IPS-11a (cell line): ENCODE results near the gene VWA7.
"Not testable (repeated sequence)": the region's sequence is repeated elsewhere in the genome, so short reads cannot be mapped to it uniquely, and the experiment has no call there.

Experiments used
- H3K4me3 ChIP-seq: one replicate; pipeline ENCODE4 v1.5.1; 2013; ENCODE audit warnings: low read depth, low read length, control low read depth

The VWA7 gene

GRCh38 chr6:31776989-31777666, at the start of gene VWA7:
VWA7 (minus strand) TSS chr6:31777328; CDS start chr6:31776779, 549 bp downstream.
- no peak within 1 kb of the TSS for H3K4me3 ChIP-seq

GRCh38 chr6:31826793-31827285, 49.7 kb upstream of the VWA7 start:
- peak overlapping the region; percentile 44 for H3K4me3 ChIP-seq

GRCh38 chr6:31825553-31825952, 48.4 kb upstream of the VWA7 start:
- no peak overlapping the region for H3K4me3 ChIP-seq

GRCh38 chr6:31823592-31824196, 46.6 kb upstream of the VWA7 start:
- H3K4me3 ChIP-seq: not testable (repeated sequence)

GRCh38 chr6:31822036-31822821, 45.1 kb upstream of the VWA7 start:
- peak overlapping the region; percentile 63 for H3K4me3 ChIP-seq

GRCh38 chr6:31821301-31822035, 44.3 kb upstream of the VWA7 start:
- peak overlapping the region; percentile 61 for H3K4me3 ChIP-seq

- H3K4me3 ChIP-seq: not testable (repeated sequence)
These were observed 43.3 kb upstream of the VWA7 start for GRCh38 chr6:31820399-31820798.

GRCh38 chr6:31819871-31820299, 42.8 kb upstream of the VWA7 start:
- no peak overlapping the region for H3K4me3 ChIP-seq

GRCh38 chr6:31817929-31818511, 40.9 kb upstream of the VWA7 start:
- H3K4me3 ChIP-seq: not testable (repeated sequence)

GRCh38 chr6:31817133-31817928, 40.2 kb upstream of the VWA7 start:
- not testable (repeated sequence) for H3K4me3 ChIP-seq

- H3K4me3 ChIP-seq: peak within 1 kb of the TSS; percentile 35
These were observed 38.1 kb upstream of the VWA7 start, which contains the start of the genes HSPA1A and HSPA1L for GRCh38 chr6:31815025-31815838. HSPA1A (plus strand) TSS chr6:31815543; CDS start chr6:31815757, 214 bp downstream. HSPA1L (minus strand) TSS chr6:31815283; CDS start chr6:31811972, 3,311 bp downstream.

- peak overlapping the region; percentile 35 for H3K4me3 ChIP-seq
These were observed 37.5 kb upstream of the VWA7 start for GRCh38 chr6:31814677-31815024.

GRCh38 chr6:31813465-31813849, 36.3 kb upstream of the VWA7 start:
- no peak overlapping the region for H3K4me3 ChIP-seq

GRCh38 chr6:31811645-31812044, 34.5 kb upstream of the VWA7 start:
- H3K4me3 ChIP-seq: no peak overlapping the region

- H3K4me3 ChIP-seq: not testable (repeated sequence)
These were observed 31.5 kb upstream of the VWA7 start for GRCh38 chr6:31808599-31808998.

GRCh38 chr6:31806470-31807272, 29.5 kb upstream of the VWA7 start, which contains the start of gene LSM2:
LSM2 (minus strand) TSS chr6:31806966; CDS start chr6:31806757, 209 bp downstream.
- H3K4me3 ChIP-seq: peak within 1 kb of the TSS; percentile 70

- H3K4me3 ChIP-seq: peak overlapping the region; percentile 70
These were observed 28.9 kb upstream of the VWA7 start for GRCh38 chr6:31805939-31806469.
